ENCODE data around the gene MEX3B.

MEX3B gene

GRCh38 chr15:82045892-82046665 is at the start of gene MEX3B:
Gene MEX3B (minus strand): TSS chr15:82046018. CDS start chr15:82045705, 313 bp downstream.
- TF ChIP-seq CTBP1 (IDR thresholded peaks at IDR 0.05; ENCODE audit: borderline replicate concordance): no peak
- no peak for TF ChIP-seq FOXK2 (IDR thresholded peaks at IDR 0.05)
- TF ChIP-seq SUZ12 (IDR thresholded peaks at IDR 0.05): no peak
- peak; percentile 52; the same call in 1 of the 2 replicates for TF ChIP-seq L3MBTL2 (conservative IDR thresholded peaks at IDR 0.05)
- peak; percentile 70 for TF ChIP-seq PKNOX1 (IDR thresholded peaks at IDR 0.05)
- no peak; the same call in 1 of the 2 replicates for TF ChIP-seq FOXM1 (IDR thresholded peaks at IDR 0.05; ENCODE audit: borderline replicate concordance)
- no peak for TF ChIP-seq TARDBP (IDR thresholded peaks at IDR 0.05)
- no peak for TF ChIP-seq ARNT (IDR thresholded peaks at IDR 0.05)
- no peak for TF ChIP-seq ZNF384 (IDR thresholded peaks at IDR 0.05)
- ChIA-PET POLR2A (interaction anchor here (0.6 to 1.8 kb wide), 19 partner anchors 11 to 274 kb away, joined by 3 to 8 read pairs (median 4); no protein-coding TSS in a partner anchor), CTCF (interaction anchor here (0.6 to 0.9 kb wide), 2 partner anchors 9 to 106 kb away, joined by 3 to 4 read pairs; no protein-coding TSS in a partner anchor)
- peak; percentile 92 for DNase-seq (ENCODE audit: extremely low spot score)

DNA sequence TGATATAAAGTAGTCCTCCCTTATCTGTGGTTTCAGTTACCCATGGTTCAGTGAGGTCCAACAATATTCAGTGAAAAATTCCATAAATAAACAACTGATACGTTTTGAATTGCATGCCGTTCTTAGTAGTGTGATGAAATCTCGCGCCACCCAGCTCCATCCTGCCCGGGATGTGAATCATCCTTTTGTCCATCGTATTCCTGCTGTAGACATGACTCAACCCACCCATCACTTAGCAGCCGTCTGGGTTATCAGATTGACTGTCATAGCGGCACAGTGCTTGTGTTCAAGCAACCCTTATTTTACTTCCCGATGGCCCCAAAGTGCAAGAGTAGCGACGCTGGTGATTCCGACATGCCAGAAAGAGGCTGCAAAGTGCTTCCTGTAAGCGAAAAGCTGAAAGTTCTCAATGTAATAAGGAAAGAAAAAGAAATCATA is 48.0 kb upstream of the MEX3B start:
- CTCF ChIA-PET: interaction anchor here (1.8 kb wide), 1 partner anchor 14 kb away, joined by 5 read pairs; no protein-coding TSS in a partner anchor
- TF ChIP-seq HDGF (IDR thresholded peaks at IDR 0.05; ENCODE audit: borderline replicate concordance) (no peak), TARDBP (IDR thresholded peaks at IDR 0.05) (no peak), CTBP1 (IDR thresholded peaks at IDR 0.05; ENCODE audit: borderline replicate concordance) (no peak), BHLHE40 (IDR thresholded peaks at IDR 0.05; ENCODE audit: borderline replicate concordance) (no peak), SP1 (IDR thresholded peaks at IDR 0.05) (no peak), FOXK2 (IDR thresholded peaks at IDR 0.05) (no peak), ZNF384 (IDR thresholded peaks at IDR 0.05) (no peak), FOXA1 (IDR thresholded peaks at IDR 0.05) (no peak), L3MBTL2 (conservative IDR thresholded peaks at IDR 0.05) (no peak), ARNT (IDR thresholded peaks at IDR 0.05) (no peak), PKNOX1 (IDR thresholded peaks at IDR 0.05) (no peak), ELF4 (IDR thresholded peaks at IDR 0.05) (no peak)
- POLR2A ChIA-PET: no interaction called here
- DNase-seq (ENCODE audit: extremely low spot score): no peak

DNA sequence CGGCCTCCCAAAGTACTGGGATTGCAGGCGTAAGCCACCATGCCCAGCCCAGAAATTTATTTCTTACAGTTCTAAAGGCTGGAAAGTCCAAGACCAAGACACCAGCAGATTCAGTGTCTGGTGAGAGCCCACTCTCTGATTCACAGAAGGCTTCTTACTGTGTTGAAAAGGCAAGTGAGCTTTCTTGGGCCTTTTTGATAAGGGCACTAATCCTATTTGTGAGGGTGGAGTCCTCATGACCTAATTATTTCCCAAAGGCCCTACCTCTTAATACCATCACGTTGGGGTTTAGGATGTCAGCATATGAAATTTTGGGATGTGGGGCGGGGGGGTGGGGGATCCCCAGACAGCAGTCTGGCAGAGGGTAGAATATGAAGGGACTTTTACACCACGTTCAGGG is 47.5 kb upstream of the MEX3B start:
- TF ChIP-seq FOXA1 (IDR thresholded peaks at IDR 0.05) (no peak), HDGF (IDR thresholded peaks at IDR 0.05; ENCODE audit: borderline replicate concordance) (no peak), ARNT (IDR thresholded peaks at IDR 0.05) (no peak), L3MBTL2 (conservative IDR thresholded peaks at IDR 0.05) (no peak), NFRKB (IDR thresholded peaks at IDR 0.05) (no peak), FOXM1 (IDR thresholded peaks at IDR 0.05; ENCODE audit: borderline replicate concordance) (no peak)
- ChIA-PET CTCF (interaction anchor here (1.8 kb wide), 1 partner anchor 15 kb away, joined by 5 read pairs; no protein-coding TSS in a partner anchor), POLR2A (no interaction called here)
- no peak for DNase-seq (ENCODE audit: extremely low spot score)

DNA sequence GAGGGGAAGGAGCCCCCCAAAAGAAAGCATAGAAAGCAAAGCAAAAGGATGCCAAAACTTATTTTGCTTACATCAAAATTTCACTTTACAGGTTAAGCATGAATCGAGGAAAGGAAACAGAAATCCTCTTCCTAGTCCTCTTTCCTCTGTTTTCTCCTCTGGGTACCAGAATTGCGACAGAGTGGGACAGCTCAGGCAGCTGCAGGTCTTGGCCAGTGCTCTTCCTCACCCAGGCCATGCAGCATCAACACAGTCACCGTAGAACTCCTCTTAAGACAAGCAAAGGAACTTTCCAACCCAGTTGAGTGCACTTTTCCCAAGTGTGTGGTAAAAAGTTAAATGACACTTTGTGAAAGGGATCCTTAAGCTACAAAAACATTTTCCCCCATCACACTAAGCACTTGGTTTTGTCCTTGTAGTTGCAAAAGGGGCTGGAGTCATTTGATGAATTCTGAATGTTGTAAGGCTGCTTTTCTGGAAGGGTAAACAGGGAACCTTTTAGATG is 45.9 kb upstream of the MEX3B start:
- POLR2A ChIA-PET: no interaction called here

DNA sequence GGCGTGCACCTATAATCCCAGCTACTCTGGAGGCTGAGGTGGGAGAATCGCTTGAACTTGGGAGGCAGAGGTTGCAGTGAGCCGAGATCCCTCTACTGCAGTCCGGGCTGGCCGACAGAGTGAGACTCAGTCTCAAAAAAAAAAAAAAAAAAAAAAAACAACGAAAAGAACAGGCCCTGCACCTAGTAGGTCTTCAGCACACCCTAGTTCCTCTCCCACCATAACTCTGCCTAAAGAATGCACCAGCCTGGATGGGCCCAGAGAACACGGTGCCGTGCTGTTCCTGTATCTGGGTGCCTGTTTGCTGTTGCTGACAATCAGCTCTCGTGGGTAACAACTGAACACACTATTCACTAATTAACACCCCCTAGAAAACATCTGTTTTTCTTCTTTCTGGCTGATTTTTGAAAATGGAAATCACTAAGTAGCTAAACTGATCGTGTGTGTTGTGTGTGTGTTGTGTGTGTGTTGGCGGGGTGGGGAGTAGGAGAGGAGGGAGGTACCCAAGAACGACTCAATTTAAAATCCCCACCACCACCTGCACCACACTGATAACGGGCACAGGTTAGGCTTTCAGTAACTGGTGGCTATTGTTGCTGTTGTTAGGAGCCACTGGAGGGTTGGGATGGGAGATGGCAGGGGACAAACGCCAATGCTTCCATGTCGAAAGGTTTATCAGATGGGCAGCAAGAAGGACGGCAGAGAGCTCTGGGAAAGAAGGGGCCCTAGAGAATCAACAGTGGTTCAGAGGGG is 40.6 kb upstream of the MEX3B start:
- no peak for TF ChIP-seq PKNOX1 (IDR thresholded peaks at IDR 0.05)
- TF ChIP-seq NFRKB (IDR thresholded peaks at IDR 0.05): no peak
- TF ChIP-seq FOXA1 (IDR thresholded peaks at IDR 0.05): no peak
- TF ChIP-seq HDGF (IDR thresholded peaks at IDR 0.05; ENCODE audit: borderline replicate concordance): no peak
- TF ChIP-seq FOXM1 (IDR thresholded peaks at IDR 0.05; ENCODE audit: borderline replicate concordance): no peak
- CTCF ChIA-PET: no interaction called here
- POLR2A ChIA-PET: interaction anchor here (0.5 kb wide), 1 partner anchor 11 kb away, joined by 3 read pairs; no protein-coding TSS in a partner anchor
- no peak for DNase-seq (ENCODE audit: extremely low spot score)

More for the DNA sequence above, 45.9 kb upstream of the MEX3B start:
- TF ChIP-seq CTBP1 (IDR thresholded peaks at IDR 0.05; ENCODE audit: borderline replicate concordance): no peak
- no peak for TF ChIP-seq PKNOX1 (IDR thresholded peaks at IDR 0.05)
- no peak for TF ChIP-seq FOXM1 (IDR thresholded peaks at IDR 0.05; ENCODE audit: borderline replicate concordance)
- TF ChIP-seq FOXA1 (IDR thresholded peaks at IDR 0.05): no peak
- TF ChIP-seq ELF4 (IDR thresholded peaks at IDR 0.05): no peak
- TF ChIP-seq SUZ12 (IDR thresholded peaks at IDR 0.05): no peak
- no peak for TF ChIP-seq ARNT (IDR thresholded peaks at IDR 0.05)
- TF ChIP-seq L3MBTL2 (conservative IDR thresholded peaks at IDR 0.05): no peak
- TF ChIP-seq FOXK2 (IDR thresholded peaks at IDR 0.05): no peak
- no peak for TF ChIP-seq TARDBP (IDR thresholded peaks at IDR 0.05)
- TF ChIP-seq ZNF384 (IDR thresholded peaks at IDR 0.05): no peak
- TF ChIP-seq HDGF (IDR thresholded peaks at IDR 0.05; ENCODE audit: borderline replicate concordance): no peak
- no peak for TF ChIP-seq BHLHE40 (IDR thresholded peaks at IDR 0.05; ENCODE audit: borderline replicate concordance)
- TF ChIP-seq LEF1 (IDR thresholded peaks at IDR 0.05; ENCODE audit: borderline replicate concordance): no peak
- no peak for TF ChIP-seq SP1 (IDR thresholded peaks at IDR 0.05)
- TF ChIP-seq NFRKB (IDR thresholded peaks at IDR 0.05): no peak
- no peak for DNase-seq (ENCODE audit: extremely low spot score)
- CTCF ChIA-PET: no interaction called here

All from HEK293T (cell line).